Prostate gland (tissue), 2 donors: ENCODE data around the gene VPS18. TPM values are rescaled to one million over a fixed set of nuclear protein-coding genes. Genes with fewer than 3 reads are reported as not detected.

Source experiments
- DNase-seq: peaks from one replicate; pipeline ENCODE4 v3.0.0-alpha.2; 2019; ENCODE audit warnings: low spot score
- H3K27ac ChIP-seq, 2 donors: fragments of 200-600 bp; sonication (generic); 2 replicates each; pipeline ENCODE4 v1.5.1; 2017 to 2019
- H3K27me3 ChIP-seq: fragments of 200-600 bp; sonication (generic); replicated peaks from 2 replicates; pipeline ENCODE4 v1.5.1; 2019; ENCODE audit not compliant: insufficient read depth
- H3K36me3 ChIP-seq, 2 donors: fragments of 200-600 bp; sonication (generic); 1 replicate in 1 of 2; 2 replicates in 1 of 2; pipeline versions ENCODE4 v1.5.1 to v1.8.1; 2017 to 2019
- H3K4me1 ChIP-seq: fragments of 200-600 bp; sonication (generic); replicated peaks from 2 replicates; pipeline ENCODE4 v1.5.1; 2019
- H3K4me3 ChIP-seq, 2 donors: fragments of 200-600 bp; sonication (generic); 2 replicates each; pipeline ENCODE4 v1.5.1; 2017 to 2019
- H3K9me3 ChIP-seq: fragments of 200-600 bp; sonication (generic); 2 replicates; pipeline ENCODE4 v1.5.1; 2017
- POLR2A ChIP-seq: fragments of 450-650 bp; IDR thresholded peaks from one replicate; pipeline ENCODE4 v1.6.1; 2016; ENCODE audit warnings: antibody characterized with exemption, mild to moderate bottlenecking
- POLR2AphosphoS5 ChIP-seq: sonication (generic); formaldehyde crosslinking; IDR thresholded peaks from one replicate; pipeline ENCODE4 v1.6.1; 2017; ENCODE audit warnings: antibody characterized with exemption
- WGBS: methylation state at CpG from one replicate; pipeline ENCODE4 v1.1.5; 2018; 5-methylcytosine and 5-hydroxymethylcytosine counted together
- intact Hi-C: fragments of 100-400 bp; cut with DNase I; formaldehyde crosslinking; loops from one replicate; pipeline ENCODE4 v1.14.2; 2022
- total RNA-seq, 2 donors: library from RNA; depleted of rRNA; stranded (reverse); fragments of >200 nt; gene quantifications; one replicate each; pipeline ENCODE4 v1.1.0, GENCODE V29; 2016
- TF ChIP-seq, protein P1 (sequence below), 4 experiments: fragments of 200-600 bp in 2 of 4; fragments of 450-650 bp in 2 of 4; sonication (generic) in 2 of 4; IDR thresholded peaks; 1 replicate in 3 of 4; 2 replicates in 1 of 4; pipeline ENCODE4 v1.5.1; 2016 to 2019; ENCODE audit warnings: antibody characterized with exemption in 4 of 4, mild to moderate bottlenecking in 2 of 4, moderate library complexity in 2 of 4

Gene VPS18
- total RNA-seq, 2 donors from 2014 or later = 32.4 to 39.0 TPM

DNA sequence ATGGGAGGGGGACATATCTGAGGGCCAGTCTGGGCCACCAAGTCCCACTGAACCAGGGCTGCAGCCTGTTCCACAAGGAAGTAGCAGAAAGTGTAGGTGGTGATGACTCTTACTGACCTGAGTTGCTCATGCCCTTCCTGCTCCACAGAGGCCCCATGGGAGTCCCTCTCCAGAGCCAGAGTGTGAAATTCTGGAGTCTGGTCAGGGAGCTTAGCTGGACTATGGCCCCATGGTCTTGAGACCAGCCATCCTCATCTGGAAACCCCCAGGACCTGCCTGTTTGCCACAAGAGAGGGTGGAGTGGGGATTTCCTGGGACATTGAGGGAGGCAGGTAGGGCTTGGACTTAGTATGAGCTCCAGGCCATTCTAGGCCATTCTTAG is 47.4 kb upstream of the VPS18 start:
- DNase-seq = no peak
- no peaks in the 10 kb centered on the region for H3K27me3 ChIP-seq
- no peaks in the 10 kb centered on the region for H3K9me3 ChIP-seq
- H3K4me1 ChIP-seq = no peaks in the 10 kb centered on the region
- intact Hi-C loops = no loop called here
- TF ChIP-seq, protein P1, sequence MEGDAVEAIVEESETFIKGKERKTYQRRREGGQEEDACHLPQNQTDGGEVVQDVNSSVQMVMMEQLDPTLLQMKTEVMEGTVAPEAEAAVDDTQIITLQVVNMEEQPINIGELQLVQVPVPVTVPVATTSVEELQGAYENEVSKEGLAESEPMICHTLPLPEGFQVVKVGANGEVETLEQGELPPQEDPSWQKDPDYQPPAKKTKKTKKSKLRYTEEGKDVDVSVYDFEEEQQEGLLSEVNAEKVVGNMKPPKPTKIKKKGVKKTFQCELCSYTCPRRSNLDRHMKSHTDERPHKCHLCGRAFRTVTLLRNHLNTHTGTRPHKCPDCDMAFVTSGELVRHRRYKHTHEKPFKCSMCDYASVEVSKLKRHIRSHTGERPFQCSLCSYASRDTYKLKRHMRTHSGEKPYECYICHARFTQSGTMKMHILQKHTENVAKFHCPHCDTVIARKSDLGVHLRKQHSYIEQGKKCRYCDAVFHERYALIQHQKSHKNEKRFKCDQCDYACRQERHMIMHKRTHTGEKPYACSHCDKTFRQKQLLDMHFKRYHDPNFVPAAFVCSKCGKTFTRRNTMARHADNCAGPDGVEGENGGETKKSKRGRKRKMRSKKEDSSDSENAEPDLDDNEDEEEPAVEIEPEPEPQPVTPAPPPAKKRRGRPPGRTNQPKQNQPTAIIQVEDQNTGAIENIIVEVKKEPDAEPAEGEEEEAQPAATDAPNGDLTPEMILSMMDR (IDR thresholded peaks at IDR 0.05) = no peak
- no peak for TF ChIP-seq POLR2A
- no peak for TF ChIP-seq POLR2AphosphoS5
- H3K27ac ChIP-seq = peak overlapping the region; percentile 96 to 97
- H3K4me3 ChIP-seq = peak overlapping the region; percentile 73 to 79
- no peaks in the 10 kb centered on the region for H3K36me3 ChIP-seq

DNA sequence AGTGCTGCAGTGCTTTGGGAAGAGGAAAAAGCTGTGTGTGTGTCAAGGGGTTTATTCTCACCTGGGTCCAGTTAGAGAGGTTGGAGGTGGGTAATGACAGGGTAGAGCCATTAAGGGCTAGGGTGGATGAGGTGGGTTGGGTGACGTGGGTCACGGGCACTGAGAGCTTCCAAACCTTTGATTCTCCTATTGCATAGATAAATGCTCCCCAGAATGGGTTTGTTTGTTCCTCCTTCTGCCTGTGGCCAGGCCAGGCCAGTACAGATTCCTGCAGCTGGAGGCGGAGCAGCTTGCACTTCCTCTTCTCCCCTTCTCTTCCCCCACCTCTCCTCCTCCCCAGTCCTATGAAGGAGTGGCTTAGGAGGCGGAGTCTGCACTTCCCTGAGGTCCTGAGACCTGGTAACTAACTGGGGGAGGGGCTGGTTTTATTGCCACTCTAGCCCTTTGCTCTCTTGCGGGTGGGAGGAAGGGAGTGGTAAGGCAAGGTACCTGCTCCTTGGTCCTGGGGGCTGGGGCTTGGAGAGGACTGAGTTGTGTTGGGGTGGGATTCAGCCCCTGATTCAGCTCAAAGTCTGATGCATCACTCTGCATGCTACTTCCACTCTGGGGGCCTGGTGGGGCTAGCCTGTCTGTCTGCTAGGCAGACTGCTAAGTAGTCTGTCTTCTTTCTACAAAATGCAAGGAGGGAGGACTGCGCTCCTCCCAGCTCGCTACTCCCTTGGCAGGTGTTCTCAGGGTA is 46.9 kb upstream of the VPS18 start:
- H3K27ac ChIP-seq = peak overlapping the region; percentile 96 to 97
- no peaks in the 10 kb centered on the region for H3K9me3 ChIP-seq
- H3K36me3 ChIP-seq = no peaks in the 10 kb centered on the region
- peak; percentile 87 for DNase-seq
- peak; percentile 84 for TF ChIP-seq POLR2A
- TF ChIP-seq POLR2AphosphoS5 = peak; percentile 92
- TF ChIP-seq, protein P1 (IDR thresholded peaks at IDR 0.05) = peak in 3 of 4 experiments; percentile 22 to 57 (median 54)
- H3K4me3 ChIP-seq = peak overlapping the region in 1 of 2 donors; percentile 79
- H3K4me1 ChIP-seq = no peaks in the 10 kb centered on the region
- H3K27me3 ChIP-seq = no peaks in the 10 kb centered on the region
- WGBS = 44% methylated on average over 7 of the region's 7 CpGs
- intact Hi-C loops = no loop called here

DNA sequence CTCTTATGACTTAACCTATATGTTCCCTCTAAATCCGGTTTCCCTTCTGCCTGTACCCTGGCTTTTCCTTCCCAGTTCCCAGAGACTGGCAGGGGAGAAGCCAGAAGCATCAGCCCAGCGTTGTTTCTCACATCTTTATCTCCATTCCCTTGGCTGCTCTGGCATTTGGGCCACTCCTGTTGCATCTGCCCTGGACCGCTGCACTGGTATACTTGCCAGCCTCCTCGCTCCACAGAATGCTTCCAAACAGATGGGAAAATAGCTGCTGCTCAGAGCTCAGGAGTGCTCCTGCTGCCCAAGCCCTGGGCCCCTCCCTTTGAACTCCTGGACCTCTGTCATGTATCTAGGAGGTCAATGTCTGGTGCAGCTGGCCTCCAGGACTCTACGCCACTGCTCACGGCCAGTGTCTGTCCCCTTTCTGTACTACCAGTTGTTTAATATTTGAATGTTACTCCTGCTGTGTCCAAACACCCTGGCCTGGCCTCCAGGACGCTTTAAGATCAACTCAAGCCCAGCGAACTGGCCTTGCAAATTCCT is 43.6 kb upstream of the VPS18 start:
- Histone ChIP-seq H3K27me3 (no peaks in the 10 kb centered on the region), H3K4me1 (no peaks in the 10 kb centered on the region), H3K9me3 (no peaks in the 10 kb centered on the region), H3K36me3 (peaks cover 0 to 7% of the 10 kb centered on the region in 2 donors), H3K27ac (no peak overlapping the region), H3K4me3 (no peak overlapping the region)
- DNase-seq = no peak
- TF ChIP-seq, protein P1 (IDR thresholded peaks at IDR 0.05) = no peak
- no peak for TF ChIP-seq POLR2A
- no peak for TF ChIP-seq POLR2AphosphoS5
- 90% methylated on average over 8 of the region's 8 CpGs for WGBS
- intact Hi-C loops = no loop called here

DNA sequence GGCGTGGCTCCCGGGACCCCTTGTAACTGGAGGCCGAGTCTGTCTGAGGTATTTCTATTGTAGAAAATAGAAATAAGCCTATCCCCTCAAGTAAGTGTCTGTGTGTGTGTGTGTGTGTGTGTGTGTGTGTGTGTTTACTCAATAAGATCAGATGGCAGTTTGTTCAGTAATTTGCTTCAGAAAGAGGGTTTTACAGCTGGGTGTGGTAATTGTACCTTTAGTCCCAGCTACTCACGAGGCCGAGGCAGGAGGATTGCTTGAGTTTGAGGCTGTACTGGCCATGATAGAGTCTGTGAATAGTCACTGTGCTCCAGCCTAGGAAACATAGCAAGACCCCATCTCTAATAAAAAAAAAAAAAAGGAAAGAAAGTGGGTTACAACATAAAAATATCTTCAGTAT is 41.7 kb upstream of the VPS18 start:
- no peak for DNase-seq
- 63% methylated on average over 5 of the region's 5 CpGs for WGBS
- TF ChIP-seq, protein P1 (IDR thresholded peaks at IDR 0.05) = no peak
- TF ChIP-seq POLR2AphosphoS5 (no peak), POLR2A (no peak)
- Histone ChIP-seq H3K9me3 (no peaks in the 10 kb centered on the region), H3K4me1 (peaks cover 14% of the 10 kb centered on the region), H3K27ac (peak overlapping the region; percentile 36 to 61), H3K36me3 (peaks cover 0 to 7% of the 10 kb centered on the region in 2 donors), H3K4me3 (no peak overlapping the region), H3K27me3 (no peaks in the 10 kb centered on the region)
- intact Hi-C loops = no loop called here
